Measurements from ENCODE around the gene ITGA2B.
A peak's percentile ranks its signal among the peaks of the same experiment; 100 is the strongest.

Gene ITGA2B

DNA sequence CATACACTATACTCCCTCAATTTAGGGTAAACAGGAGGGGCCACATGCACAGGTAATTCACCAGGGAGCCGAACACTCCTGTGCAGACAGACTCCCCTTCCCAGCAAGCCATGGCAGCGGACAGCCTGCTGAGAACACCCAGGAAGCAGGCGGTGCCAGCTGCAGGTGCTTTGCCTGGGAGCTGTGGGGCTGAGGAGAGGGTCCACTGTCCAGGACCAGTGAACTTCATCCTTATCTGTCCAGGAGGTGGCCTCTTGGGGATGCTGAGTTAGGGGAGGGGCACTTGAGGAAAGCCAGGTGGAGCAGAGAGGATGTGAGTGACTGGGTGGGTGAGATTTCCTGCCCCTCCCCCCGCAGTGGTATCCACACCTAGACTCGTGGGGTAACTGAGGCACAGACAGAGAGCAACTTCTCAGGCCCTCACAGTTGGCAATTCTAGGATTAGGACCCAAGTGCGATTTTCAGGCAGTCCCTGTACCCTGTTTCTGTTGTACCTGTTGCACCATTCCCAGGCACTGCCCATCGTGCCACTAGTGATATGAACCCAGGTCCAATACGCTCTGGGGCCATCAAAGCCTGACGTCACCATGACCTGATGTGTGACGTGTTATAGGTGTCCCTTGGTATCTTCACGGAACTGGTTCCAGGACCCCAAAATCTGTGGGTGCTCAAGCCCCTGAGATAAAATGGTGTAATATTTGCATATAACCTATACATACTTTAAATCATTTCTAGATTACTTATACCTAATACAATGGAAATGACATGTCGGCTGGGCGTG lies 43.2 kb downstream of the ITGA2B start:
- no peak for DNase-seq (ENCODE audit: low spot score)
- no peak overlapping the region for H3K4ac ChIP-seq (ENCODE audit: low read length)
- H2AFZ ChIP-seq (ENCODE audit: low read length), result peak overlapping the region; percentile 88
- no peak overlapping the region for H3K18ac ChIP-seq (ENCODE audit: low read length)
- no peak overlapping the region for H4K8ac ChIP-seq (ENCODE audit: low read depth, low read length)
- no peak overlapping the region for H2AK5ac ChIP-seq (ENCODE audit: low read depth, low read length)
- peaks cover 4% of the 10 kb centered on the region for H3K79me1 ChIP-seq (ENCODE audit: low read depth, low read length)
- H3K9ac ChIP-seq (ENCODE audit: low read depth, low read length, poor library complexity), result peak overlapping the region; percentile 5
- H3K4me3 ChIP-seq (ENCODE audit: low read length in 2 of 2), result peak overlapping the region in 1 of 2 donors; percentile 73
- H4K91ac ChIP-seq (ENCODE audit: low read depth, low read length, poor library complexity), result no peak overlapping the region
- no peak overlapping the region for H2BK5ac ChIP-seq (ENCODE audit: low read length)
- H3K4me1 ChIP-seq (ENCODE audit: control insufficient read depth in 2 of 2, insufficient read depth in 1 of 2, low read depth in 1 of 2, low read length in 2 of 2), result peaks cover 0 to 4% of the 10 kb centered on the region in 2 donors
- H3K9me3 ChIP-seq (replicated peaks in 1 of 2; ENCODE audit: control insufficient read depth in 2 of 2, insufficient read depth in 1 of 2, low read depth in 1 of 2, low read length in 2 of 2), result peaks cover 0 to 1% of the 10 kb centered on the region in 2 donors
- peaks cover 2 to 5% of the 10 kb centered on the region in 2 donors for H3K36me3 ChIP-seq (replicated peaks in 1 of 2; ENCODE audit: control insufficient read depth in 2 of 2, insufficient read depth in 2 of 2, low read length in 2 of 2)
- no peak overlapping the region for H2BK12ac ChIP-seq (ENCODE audit: low read length)
- peak overlapping the region; percentile 19 for H2BK15ac ChIP-seq (ENCODE audit: low read length)
- peak overlapping the region; percentile 26 for H3K23ac ChIP-seq (ENCODE audit: low read depth, low read length, poor library complexity)
- peak overlapping the region; percentile 85 for H3K4me2 ChIP-seq (ENCODE audit: insufficient read depth, low read length, poor library complexity, severe bottlenecking)
- H2BK120ac ChIP-seq (ENCODE audit: low read depth, low read length), result no peak overlapping the region
- WGBS, 2 donors (ENCODE audit: extremely low coverage in 2 of 2, insufficient read length in 2 of 2, insufficient replicate concordance in 1 of 2), result no CpG with 5 or more reads among the region's 13 CpGs
- H3K14ac ChIP-seq (ENCODE audit: low read length), result no peak overlapping the region
- H3K27me3 ChIP-seq (ENCODE audit: control insufficient read depth in 3 of 3, insufficient read depth in 3 of 3, low read depth in 1 of 3, low read length in 3 of 3), result peaks cover 0 to 2% (median 0%) of the 10 kb centered on the region in 3 experiments
- H3K27ac ChIP-seq (replicated peaks; ENCODE audit: low read length), result no peak overlapping the region

GRCh38 chr17:44345454-44346026 lies 43.9 kb downstream of the ITGA2B start:
- Histone ChIP-seq H2AFZ (ENCODE audit: low read length) (peak overlapping the region; percentile 88), H3K9me3 (replicated peaks in 1 of 2; ENCODE audit: control insufficient read depth in 2 of 2, insufficient read depth in 1 of 2, low read depth in 1 of 2, low read length in 2 of 2) (peaks cover 0 to 1% of the 10 kb centered on the region in 2 donors), H4K91ac (ENCODE audit: low read depth, low read length, poor library complexity) (no peak overlapping the region), H3K4me1 (ENCODE audit: control insufficient read depth in 2 of 2, insufficient read depth in 1 of 2, low read depth in 1 of 2, low read length in 2 of 2) (peaks cover 0 to 4% of the 10 kb centered on the region in 2 donors), H2BK12ac (ENCODE audit: low read length) (no peak overlapping the region), H2BK120ac (ENCODE audit: low read depth, low read length) (no peak overlapping the region), H4K8ac (ENCODE audit: low read depth, low read length) (no peak overlapping the region), H2AK5ac (ENCODE audit: low read depth, low read length) (no peak overlapping the region), H3K9ac (ENCODE audit: low read depth, low read length, poor library complexity) (peak overlapping the region; percentile 75), H3K4ac (ENCODE audit: low read length) (no peak overlapping the region), H3K79me1 (ENCODE audit: low read depth, low read length) (no peaks in the 10 kb centered on the region), H3K4me2 (ENCODE audit: insufficient read depth, low read length, poor library complexity, severe bottlenecking) (peak overlapping the region; percentile 85), H3K23ac (ENCODE audit: low read depth, low read length, poor library complexity) (peak overlapping the region; percentile 68), H2BK5ac (ENCODE audit: low read length) (no peak overlapping the region), H2BK15ac (ENCODE audit: low read length) (no peak overlapping the region), H3K4me3 (ENCODE audit: low read length in 2 of 2) (peak overlapping the region; percentile 73 to 85), H3K27me3 (ENCODE audit: control insufficient read depth in 3 of 3, insufficient read depth in 3 of 3, low read depth in 1 of 3, low read length in 3 of 3) (peaks cover 0 to 2% (median 0%) of the 10 kb centered on the region in 3 experiments), H3K36me3 (replicated peaks in 1 of 2; ENCODE audit: control insufficient read depth in 2 of 2, insufficient read depth in 2 of 2, low read length in 2 of 2) (peaks cover 2 to 3% of the 10 kb centered on the region in 2 donors), H3K18ac (ENCODE audit: low read length) (peak overlapping the region; percentile 67), H3K27ac (replicated peaks; ENCODE audit: low read length) (no peak overlapping the region), H3K14ac (ENCODE audit: low read length) (no peak overlapping the region)
- DNase-seq (ENCODE audit: low spot score), result peak; percentile 70
- no CpG with 5 or more reads among the region's 21 CpGs for WGBS, 2 donors (ENCODE audit: extremely low coverage in 2 of 2, insufficient read length in 2 of 2, insufficient replicate concordance in 1 of 2)

GRCh38 chr17:44344939-44345453 lies 44.5 kb downstream of the ITGA2B start, which contains the start of gene GRN:
Gene GRN, plus strand, starts transcription at chr17:44345302. Its CDS starts 3,863 bp downstream, at chr17:44349165.
- Histone ChIP-seq H3K18ac (ENCODE audit: low read length) (peak within 1 kb of the TSS; percentile 67), H2BK120ac (ENCODE audit: low read depth, low read length) (no peak within 1 kb of the TSS), H3K4me2 (ENCODE audit: insufficient read depth, low read length, poor library complexity, severe bottlenecking) (peak within 1 kb of the TSS; percentile 85), H4K8ac (ENCODE audit: low read depth, low read length) (no peak within 1 kb of the TSS), H3K9me3 (replicated peaks in 1 of 2; ENCODE audit: control insufficient read depth in 2 of 2, insufficient read depth in 1 of 2, low read depth in 1 of 2, low read length in 2 of 2) (peaks cover 0 to 1% of the 10 kb centered on the region in 2 donors), H2BK12ac (ENCODE audit: low read length) (no peak within 1 kb of the TSS), H2BK5ac (ENCODE audit: low read length) (no peak within 1 kb of the TSS), H3K9ac (ENCODE audit: low read depth, low read length, poor library complexity) (peak within 1 kb of the TSS; percentile 75), H4K91ac (ENCODE audit: low read depth, low read length, poor library complexity) (no peak within 1 kb of the TSS), H2AK5ac (ENCODE audit: low read depth, low read length) (no peak within 1 kb of the TSS), H3K23ac (ENCODE audit: low read depth, low read length, poor library complexity) (peak within 1 kb of the TSS; percentile 68), H3K4me1 (ENCODE audit: control insufficient read depth in 2 of 2, insufficient read depth in 1 of 2, low read depth in 1 of 2, low read length in 2 of 2) (peaks cover 0 to 4% of the 10 kb centered on the region in 2 donors), H2AFZ (ENCODE audit: low read length) (peak within 1 kb of the TSS; percentile 88), H3K27me3 (ENCODE audit: control insufficient read depth in 3 of 3, insufficient read depth in 3 of 3, low read depth in 1 of 3, low read length in 3 of 3) (peaks cover 0 to 2% (median 0%) of the 10 kb centered on the region in 3 experiments), H3K79me1 (ENCODE audit: low read depth, low read length) (no peaks in the 10 kb centered on the region), H3K14ac (ENCODE audit: low read length) (no peak within 1 kb of the TSS), H3K27ac (replicated peaks; ENCODE audit: low read length) (no peak within 1 kb of the TSS), H2BK15ac (ENCODE audit: low read length) (peak within 1 kb of the TSS; percentile 19), H3K36me3 (replicated peaks in 1 of 2; ENCODE audit: control insufficient read depth in 2 of 2, insufficient read depth in 2 of 2, low read length in 2 of 2) (peaks cover 2 to 3% of the 10 kb centered on the region in 2 donors), H3K4me3 (ENCODE audit: low read length in 2 of 2) (peak within 1 kb of the TSS; percentile 73 to 85), H3K4ac (ENCODE audit: low read length) (no peak within 1 kb of the TSS)
- DNase-seq (ENCODE audit: low spot score), result peak; percentile 98
- no CpG with 5 or more reads among the region's 26 CpGs for whole genome bisulfite sequencing, 2 donors (ENCODE audit: extremely low coverage in 2 of 2, insufficient read length in 2 of 2, insufficient replicate concordance in 1 of 2)

All from neuronal stem cell (in vitro differentiated cells).